Measurements from ENCODE around the gene NABP2. TPM values are rescaled to one million over a fixed set of nuclear protein-coding genes. Genes with fewer than 3 reads are reported as not detected.
"Not testable (repeated sequence)": the region's sequence is repeated elsewhere in the genome, so short reads cannot be mapped to it uniquely, and the experiment has no call there.

NABP2 gene
- total and polyA plus RNA-seq, 2 donors = 15.7 to 31.0 TPM

GRCh38 chr12:56261503-56262232, 37.5 kb downstream of the NABP2 start:
- WGBS = 82% methylated on average over 5 of the region's 5 CpGs
- Histone ChIP-seq H3K27ac (ENCODE audit: low read depth) (no peak overlapping the region), H3K4me1 (ENCODE audit: insufficient read depth) (no peaks in the 10 kb centered on the region), H3K36me3 (ENCODE audit: insufficient read depth) (no peaks in the 10 kb centered on the region), H3K4me3 (ENCODE audit: low read depth, low read length) (no peak overlapping the region)
- DNase-seq (ENCODE audit: extremely low spot score) = no peak

- not testable (repeated sequence) for H3K36me3 ChIP-seq (ENCODE audit: insufficient read depth); DNase-seq (ENCODE audit: extremely low spot score); H3K4me3 ChIP-seq (ENCODE audit: low read depth, low read length); H3K27ac ChIP-seq (ENCODE audit: low read depth); H3K4me1 ChIP-seq (ENCODE audit: insufficient read depth)
- 91% methylated on average over 7 of the region's 7 CpGs for WGBS
Measured at GRCh38 chr12:56262955-56263354, 38.8 kb downstream of the NABP2 start.

GRCh38 chr12:56266068-56266692, 42.0 kb downstream of the NABP2 start:
- H3K36me3 ChIP-seq (ENCODE audit: insufficient read depth); DNase-seq (ENCODE audit: extremely low spot score); H3K4me1 ChIP-seq (ENCODE audit: insufficient read depth): not testable (repeated sequence)
- 59% methylated on average over 16 of the region's 16 CpGs for WGBS
- peak overlapping the region; percentile 63 for H3K4me3 ChIP-seq (ENCODE audit: low read depth, low read length)
- H3K27ac ChIP-seq (ENCODE audit: low read depth) = peak overlapping the region; percentile 97

GRCh38 chr12:56266693-56267442, 42.7 kb downstream of the NABP2 start, which contains the start of gene COQ10A:
Gene COQ10A, plus strand, starts transcription at chr12:56266942. Its CDS starts 177 bp downstream, at chr12:56267119.
- under 1% methylated on average over 68 of the region's 68 CpGs for WGBS

GRCh38 chr12:56267443-56268071, 43.4 kb downstream of the NABP2 start:
- WGBS = 26% methylated on average over 21 of the region's 21 CpGs
- Histone ChIP-seq H3K27ac (ENCODE audit: low read depth) (peak overlapping the region; percentile 97), H3K36me3 (ENCODE audit: insufficient read depth) (no peaks in the 10 kb centered on the region), H3K4me3 (ENCODE audit: low read depth, low read length) (peak overlapping the region; percentile 63), H3K4me1 (ENCODE audit: insufficient read depth) (no peaks in the 10 kb centered on the region)
- no peak for DNase-seq (ENCODE audit: extremely low spot score)

More at GRCh38 chr12:56266693-56267442, 42.7 kb downstream of the NABP2 start, which contains the start of gene COQ10A:
- Histone ChIP-seq H3K4me1 (ENCODE audit: insufficient read depth) (no peaks in the 10 kb centered on the region), H3K4me3 (ENCODE audit: low read depth, low read length) (peak within 1 kb of the TSS; percentile 63), H3K27ac (ENCODE audit: low read depth) (peak within 1 kb of the TSS; percentile 97), H3K36me3 (ENCODE audit: insufficient read depth) (no peaks in the 10 kb centered on the region)
- DNase-seq (ENCODE audit: extremely low spot score) = peak; percentile 80

- DNase-seq (ENCODE audit: extremely low spot score) = no peak
- H3K36me3 ChIP-seq (ENCODE audit: insufficient read depth) = peaks cover 8% of the 10 kb centered on the region
Measured at GRCh38 chr12:56271031-56271430, 46.9 kb downstream of the NABP2 start.

GRCh38 chr12:56272468-56272867, 48.3 kb downstream of the NABP2 start:
- H3K27ac ChIP-seq (ENCODE audit: low read depth); H3K4me1 ChIP-seq (ENCODE audit: insufficient read depth); DNase-seq (ENCODE audit: extremely low spot score); H3K4me3 ChIP-seq (ENCODE audit: low read depth, low read length): not testable (repeated sequence)
- H3K36me3 ChIP-seq (ENCODE audit: insufficient read depth) = peaks cover 10% of the 10 kb centered on the region
- 81% methylated on average over 2 of the region's 2 CpGs for WGBS

More at GRCh38 chr12:56271031-56271430, 46.9 kb downstream of the NABP2 start:
- Histone ChIP-seq H3K27ac (ENCODE audit: low read depth) (no peak overlapping the region), H3K4me1 (ENCODE audit: insufficient read depth) (no peaks in the 10 kb centered on the region), H3K4me3 (ENCODE audit: low read depth, low read length) (no peak overlapping the region)
- 18% methylated on average over 1 of the region's 1 CpG for WGBS

- H3K4me1 ChIP-seq (ENCODE audit: insufficient read depth) = no peaks in the 10 kb centered on the region
- peaks cover 10% of the 10 kb centered on the region for H3K36me3 ChIP-seq (ENCODE audit: insufficient read depth)
Measured at GRCh38 chr12:56274299-56274698, 50.2 kb downstream of the NABP2 start.

GRCh38 chr12:56278905-56279304, 54.8 kb downstream of the NABP2 start:
- peaks cover 14% of the 10 kb centered on the region for H3K36me3 ChIP-seq (ENCODE audit: insufficient read depth)
- 96% methylated on average over 3 of the region's 3 CpGs for WGBS
- no peak for DNase-seq (ENCODE audit: extremely low spot score)

More at GRCh38 chr12:56274299-56274698, 50.2 kb downstream of the NABP2 start:
- no peak overlapping the region for H3K4me3 ChIP-seq (ENCODE audit: low read depth, low read length)
- WGBS = 96% methylated on average over 2 of the region's 2 CpGs
- no peak for DNase-seq (ENCODE audit: extremely low spot score)
- no peak overlapping the region for H3K27ac ChIP-seq (ENCODE audit: low read depth)

More at GRCh38 chr12:56278905-56279304, 54.8 kb downstream of the NABP2 start:
- no peaks in the 10 kb centered on the region for H3K4me1 ChIP-seq (ENCODE audit: insufficient read depth)
- no peak overlapping the region for H3K4me3 ChIP-seq (ENCODE audit: low read depth, low read length)
- no peak overlapping the region for H3K27ac ChIP-seq (ENCODE audit: low read depth)

Other genes with a start within 250 kb of the NABP2 start
- gene SUOX, start 227.1 kb upstream of the NABP2 start, total RNA-seq = 14.4 TPM
- 31.3 TPM for gene SUOX, start 227.1 kb upstream of the NABP2 start, polyA plus RNA-seq
- gene IKZF4, start 203.3 kb upstream of the NABP2 start, total RNA-seq = 4.8 TPM
- 8.0 TPM for gene IKZF4, start 203.3 kb upstream of the NABP2 start, polyA plus RNA-seq
- 96.2 TPM for gene RPS26, start 182.4 kb upstream of the NABP2 start, total RNA-seq
- gene RPS26, start 182.4 kb upstream of the NABP2 start, polyA plus RNA-seq = 774 TPM
- 34.4 TPM for gene ERBB3, start 144.2 kb upstream of the NABP2 start, total RNA-seq
- 11.4 TPM for gene ERBB3, start 144.2 kb upstream of the NABP2 start, polyA plus RNA-seq
- gene PA2G4, start 119.8 kb upstream of the NABP2 start, total RNA-seq = 64.6 TPM
- gene PA2G4, start 119.8 kb upstream of the NABP2 start, polyA plus RNA-seq = 121 TPM
- 2,071 TPM for gene RPL41, start 107.7 kb upstream of the NABP2 start, total RNA-seq
- 5,547 TPM for gene RPL41, start 107.7 kb upstream of the NABP2 start, polyA plus RNA-seq
- 4.6 TPM for gene ZC3H10, start 106.1 kb upstream of the NABP2 start, total RNA-seq
- 4.9 TPM for gene ZC3H10, start 106.1 kb upstream of the NABP2 start, polyA plus RNA-seq
- gene ESYT1, start 96.1 kb upstream of the NABP2 start, total RNA-seq = 85.1 TPM
- 116 TPM for gene ESYT1, start 96.1 kb upstream of the NABP2 start, polyA plus RNA-seq
- 65.3 TPM for gene MYL6B, start 71.8 kb upstream of the NABP2 start, total RNA-seq
- gene MYL6B, start 71.8 kb upstream of the NABP2 start, polyA plus RNA-seq = 32.4 TPM
- gene MYL6, start 66.0 kb upstream of the NABP2 start, total RNA-seq = 2,133 TPM
- 7,162 TPM for gene MYL6, start 66.0 kb upstream of the NABP2 start, polyA plus RNA-seq
- 51.1 TPM for gene SMARCC2, start 34.9 kb upstream of the NABP2 start, total RNA-seq
- 68.8 TPM for gene SMARCC2, start 34.9 kb upstream of the NABP2 start, polyA plus RNA-seq
- 42.9 TPM for gene RNF41, start 2.4 kb upstream of the NABP2 start, total RNA-seq
- gene RNF41, start 2.4 kb upstream of the NABP2 start, polyA plus RNA-seq = 37.8 TPM
- not detected for gene SLC39A5, start 5.7 kb downstream of the NABP2 start, total RNA-seq
- 0.30 TPM for gene SLC39A5, start 5.7 kb downstream of the NABP2 start, polyA plus RNA-seq
- 10.2 TPM for gene ANKRD52, start 34.0 kb downstream of the NABP2 start, total RNA-seq
- gene ANKRD52, start 34.0 kb downstream of the NABP2 start, polyA plus RNA-seq = 14.4 TPM
- gene COQ10A, start 42.6 kb downstream of the NABP2 start, total RNA-seq = 6.9 TPM
- 13.8 TPM for gene COQ10A, start 42.6 kb downstream of the NABP2 start, polyA plus RNA-seq
- 64.3 TPM for gene CS, start 76.0 kb downstream of the NABP2 start, total RNA-seq
- gene CS, start 76.0 kb downstream of the NABP2 start, polyA plus RNA-seq = 101 TPM
- 53.8 TPM for gene CNPY2, start 91.6 kb downstream of the NABP2 start, total RNA-seq
- 75.6 TPM for gene CNPY2, start 91.6 kb downstream of the NABP2 start, polyA plus RNA-seq
- 64.7 TPM for gene PAN2, start 109.7 kb downstream of the NABP2 start, total RNA-seq
- gene PAN2, start 109.7 kb downstream of the NABP2 start, polyA plus RNA-seq = 31.1 TPM
- gene IL23A, start 114.5 kb downstream of the NABP2 start, total RNA-seq = not detected
- gene IL23A, start 114.5 kb downstream of the NABP2 start, polyA plus RNA-seq = 0.89 TPM
- gene STAT2, start 135.8 kb downstream of the NABP2 start, total RNA-seq = 156 TPM
- gene STAT2, start 135.8 kb downstream of the NABP2 start, polyA plus RNA-seq = 66.3 TPM
- not detected for gene APOF, start 138.5 kb downstream of the NABP2 start, total RNA-seq
- 0.13 TPM for gene APOF, start 138.5 kb downstream of the NABP2 start, polyA plus RNA-seq
- 8.9 TPM for gene TIMELESS, start 225.1 kb downstream of the NABP2 start, total RNA-seq
- 6.2 TPM for gene TIMELESS, start 225.1 kb downstream of the NABP2 start, polyA plus RNA-seq
- not detected for gene MIP, start 230.3 kb downstream of the NABP2 start, total RNA-seq
- gene MIP, start 230.3 kb downstream of the NABP2 start, polyA plus RNA-seq = not detected
- gene SPRYD4, start 244.2 kb downstream of the NABP2 start, total RNA-seq = 2.0 TPM
- gene SPRYD4, start 244.2 kb downstream of the NABP2 start, polyA plus RNA-seq = 2.4 TPM